GM12872 (cell line): ENCODE data around the gene NEO1.

Source experiments
- CTCF ChIP-seq: IDR thresholded peaks from 3 replicates; pipeline ENCODE4 v1.5.1; 2011; ENCODE audit warnings: low read depth, mild to moderate bottlenecking, low read length, moderate library complexity; ENCODE audit not compliant: insufficient read depth

NEO1 gene

GRCh38 chr15:73291441-73291840, 239.2 kb downstream of the NEO1 start:
- TF ChIP-seq CTCF: no peak

GRCh38 chr15:73293773-73294172, 241.5 kb downstream of the NEO1 start:
- no peak for TF ChIP-seq CTCF

GRCh38 chr15:73295630-73296286, 243.5 kb downstream of the NEO1 start:
- TF ChIP-seq CTCF: no peak

GRCh38 chr15:73296609-73297353, 244.5 kb downstream of the NEO1 start:
- no peak for TF ChIP-seq CTCF

GRCh38 chr15:73298522-73299245, 246.4 kb downstream of the NEO1 start:
- TF ChIP-seq CTCF: no peak

GRCh38 chr15:73303636-73304035, 251.4 kb downstream of the NEO1 start:
- TF ChIP-seq CTCF: no peak
